GM21619 (cell line): ENCODE results near the gene SALL3.
"Not testable (repeated sequence)": the region's sequence is repeated elsewhere in the genome, so short reads cannot be mapped to it uniquely, and the experiment has no call there.

Experiments used
- ATAC-seq: cut with Tn5 transposase; IDR thresholded peaks from one replicate; pipeline ENCODE4 v1.9.1; 2021; ENCODE audit not compliant: unreplicated experiment

SALL3 gene

GRCh38 chr18:78979730-78980278 is at the start of gene SALL3:
Gene SALL3, plus strand, starts transcription at chr18:78979818. Its CDS starts 457 bp downstream, at chr18:78980275.
- no peak for ATAC-seq

GRCh38 chr18:78932281-78932680 is 47.3 kb upstream of the SALL3 start:
- ATAC-seq = no peak

GRCh38 chr18:78934003-78934402 is 45.6 kb upstream of the SALL3 start:
- ATAC-seq = no peak

GRCh38 chr18:78934551-78935225 is 44.9 kb upstream of the SALL3 start:
- no peak for ATAC-seq

- no peak for ATAC-seq
Measured at GRCh38 chr18:78935406-78935805, 44.2 kb upstream of the SALL3 start.

GRCh38 chr18:78936251-78937005 is 43.2 kb upstream of the SALL3 start:
- ATAC-seq = no peak

GRCh38 chr18:78937166-78937565 is 42.5 kb upstream of the SALL3 start:
- no peak for ATAC-seq

GRCh38 chr18:78939105-78939504 is 40.5 kb upstream of the SALL3 start:
- ATAC-seq = no peak

- no peak for ATAC-seq
Measured at GRCh38 chr18:78939734-78940494, 39.7 kb upstream of the SALL3 start.

GRCh38 chr18:78942236-78942635 is 37.4 kb upstream of the SALL3 start:
- ATAC-seq = not testable (repeated sequence)

- ATAC-seq = no peak
Measured at GRCh38 chr18:78945628-78946027, 34.0 kb upstream of the SALL3 start.

- ATAC-seq = no peak
Measured at GRCh38 chr18:78947291-78947690, 32.3 kb upstream of the SALL3 start.

- ATAC-seq = no peak
Measured at GRCh38 chr18:78948221-78948620, 31.4 kb upstream of the SALL3 start.

- ATAC-seq = no peak
Measured at GRCh38 chr18:78948707-78949106, 30.9 kb upstream of the SALL3 start.

- ATAC-seq = no peak
Measured at GRCh38 chr18:78949216-78949615, 30.4 kb upstream of the SALL3 start.

GRCh38 chr18:78950386-78950785 is 29.2 kb upstream of the SALL3 start:
- no peak for ATAC-seq

GRCh38 chr18:78953566-78953965 is 26.1 kb upstream of the SALL3 start:
- ATAC-seq = no peak

GRCh38 chr18:78955051-78955450 is 24.6 kb upstream of the SALL3 start:
- no peak for ATAC-seq

GRCh38 chr18:78957140-78957539 is 22.5 kb upstream of the SALL3 start:
- no peak for ATAC-seq

GRCh38 chr18:78960709-78961108 is 18.9 kb upstream of the SALL3 start:
- no peak for ATAC-seq

- no peak for ATAC-seq
Measured at GRCh38 chr18:78962098-78962497, 17.5 kb upstream of the SALL3 start.
